Sigmoid colon (tissue), 7 donors: Measurements from ENCODE around the gene F10. TPM values are rescaled to one million over a fixed set of nuclear protein-coding genes. Genes with fewer than 3 reads are reported as not detected.

ENCODE experiments used
- DNase-seq: peaks from one replicate; pipeline ENCODE4 v3.0.0-alpha.2; 2019
- H3K27ac ChIP-seq, 4 donors: fragments of 200-600 bp; sonication (generic); one replicate each; pipeline ENCODE4 v1.5.1; 2016 to 2019; ENCODE audit warnings: mild to moderate bottlenecking in 1 of 4
- H3K27me3 ChIP-seq, 3 donors: fragments of 200-600 bp; sonication (generic); one replicate each; pipeline ENCODE4 v1.5.1; 2019; ENCODE audit warnings: mild to moderate bottlenecking in 1 of 3
- H3K36me3 ChIP-seq, 4 donors: fragments of 200-600 bp; sonication (generic); one replicate each; pipeline ENCODE4 v1.5.1; 2016 to 2019
- H3K4me1 ChIP-seq, 4 donors: fragments of 200-600 bp; sonication (generic); one replicate each; pipeline ENCODE4 v1.5.1; 2017 to 2019
- H3K4me3 ChIP-seq, 4 donors: fragments of 200-600 bp; sonication (generic); one replicate each; pipeline ENCODE4 v1.5.1; 2017 to 2019; ENCODE audit warnings: mild to moderate bottlenecking in 2 of 4, moderate library complexity in 1 of 4
- H3K9me3 ChIP-seq, 4 donors: fragments of 200-600 bp in 3 of 4; sonication (generic) in 3 of 4; one replicate each; pipeline versions ENCODE4 v1.5.1 to v1.6.1; 2013 to 2019
- CTCF ChIP-seq, 4 experiments: fragments of 450-650 bp in 3 of 4; fragments of 200-600 bp in 1 of 4; IDR thresholded peaks; one replicate each; pipeline ENCODE4 v1.5.1; 2016 to 2019; ENCODE audit warnings: antibody characterized with exemption in 4 of 4, mild to moderate bottlenecking in 3 of 4, moderate library complexity in 2 of 4
- EP300 ChIP-seq, 4 donors: sonication (generic); formaldehyde crosslinking; IDR thresholded peaks; one replicate each; pipeline ENCODE4 v1.6.1; 2017; ENCODE audit warnings: antibody characterized with exemption in 4 of 4
- POLR2A ChIP-seq, 2 donors: fragments of 450-650 bp; IDR thresholded peaks; one replicate each; pipeline ENCODE4 v1.6.1; 2016; ENCODE audit warnings: antibody characterized with exemption in 2 of 2, mild to moderate bottlenecking in 2 of 2, moderate library complexity in 2 of 2
- POLR2AphosphoS5 ChIP-seq, 4 donors: sonication (generic); formaldehyde crosslinking; IDR thresholded peaks; one replicate each; pipeline ENCODE4 v1.6.1; 2017; ENCODE audit warnings: antibody characterized with exemption in 4 of 4
- WGBS, 2 donors: extraction: QIAGEN DNeasy Blood & Tissue Kit; methylation state at CpG; one replicate each; pipeline ENCODE4 v1.1.7; 2013; 5-methylcytosine and 5-hydroxymethylcytosine counted together
- intact Hi-C: fragments of 100-400 bp; cut with DNase I; formaldehyde crosslinking; loops from one replicate; pipeline ENCODE4 v1.15.1; 2023
- polyA plus RNA-seq, 3 donors: library from polyadenylated mRNA; stranded (reverse); fragments of 200-250 nt; gene quantifications; one replicate each; pipeline ENCODE4 v1.2.3, GENCODE V29; 2013
- total RNA-seq, 4 donors: library from RNA; depleted of rRNA; stranded (reverse); fragments of >200 nt; gene quantifications; one replicate each; pipeline ENCODE4 v1.1.0, GENCODE V29; 2016
- donor health status: healthy with polysubstance abuse.
- donor health status: Bipolar disorder and iron deficiency.
- donor health status: healthy.

F10 gene
- total RNA-seq (1 to 10 TPM; 3.8 to 10.0 (median 6.8) TPM), polyA plus RNA-seq (1 to 10 TPM in 2 of 3 donors, not detected in 1; 2.4 to 3.0 TPM)

- H3K4me3 ChIP-seq: peak within 1 kb of the TSS in 3 of 4 donors; percentile 7 to 9 (median 7)
- DNase-seq: no peak
- H3K36me3 ChIP-seq: no peaks in the 10 kb centered on the region
- H3K27me3 ChIP-seq: no peaks in the 10 kb centered on the region
- intact Hi-C loops: no loop called here
- 9 to 49% methylated on average over 23 of the region's 23 CpGs for WGBS, 2 donors
- H3K27ac ChIP-seq: peak within 1 kb of the TSS in 3 of 4 donors; percentile 18 to 51 (median 46)
- TF ChIP-seq POLR2AphosphoS5 (IDR thresholded peaks at IDR 0.05): peak in 1 of 4 donors; percentile 44
- no peak for TF ChIP-seq CTCF (IDR thresholded peaks at IDR 0.05)
- H3K9me3 ChIP-seq: no peaks in the 10 kb centered on the region
- H3K4me1 ChIP-seq: no peaks in the 10 kb centered on the region
Observed at GRCh38 chr13:113122550-113123225, at the start of gene F10. Gene F10 (plus strand): TSS chr13:113122799. CDS start chr13:113122856, 57 bp downstream.

- no peaks in the 10 kb centered on the region for H3K27me3 ChIP-seq
- 92 to 94% methylated on average over 11 of the region's 11 CpGs for WGBS, 2 donors
- no peaks in the 10 kb centered on the region for H3K4me1 ChIP-seq
- intact Hi-C loops: no loop called here
- no peaks in the 10 kb centered on the region for H3K9me3 ChIP-seq
- no peaks in the 10 kb centered on the region for H3K36me3 ChIP-seq
- DNase-seq: no peak
- no peak overlapping the region for H3K27ac ChIP-seq
- TF ChIP-seq CTCF (IDR thresholded peaks at IDR 0.05): no peak
- TF ChIP-seq EP300 (IDR thresholded peaks at IDR 0.05): no peak
- no peak for TF ChIP-seq POLR2A (IDR thresholded peaks at IDR 0.05)
- no peak for TF ChIP-seq POLR2AphosphoS5 (IDR thresholded peaks at IDR 0.05)
- H3K4me3 ChIP-seq: no peak overlapping the region
Observed at GRCh38 chr13:113073942-113074341, 48.7 kb upstream of the F10 start.

GRCh38 chr13:113074401-113074800 is 48.2 kb upstream of the F10 start:
- H3K27ac ChIP-seq: no peak overlapping the region
- 90 to 96% methylated on average over 18 of the region's 18 CpGs for WGBS, 2 donors

GRCh38 chr13:113074876-113075275 is 47.7 kb upstream of the F10 start:
- Histone ChIP-seq H3K27me3 (no peaks in the 10 kb centered on the region), H3K4me3 (no peak overlapping the region), H3K36me3 (no peaks in the 10 kb centered on the region), H3K9me3 (no peaks in the 10 kb centered on the region), H3K4me1 (no peaks in the 10 kb centered on the region), H3K27ac (no peak overlapping the region)
- TF ChIP-seq POLR2AphosphoS5 (IDR thresholded peaks at IDR 0.05): no peak
- no peak for TF ChIP-seq POLR2A (IDR thresholded peaks at IDR 0.05)
- no peak for TF ChIP-seq EP300 (IDR thresholded peaks at IDR 0.05)
- TF ChIP-seq CTCF (IDR thresholded peaks at IDR 0.05): no peak
- no peak for DNase-seq
- intact Hi-C loops: no loop called here
- 95 to 96% methylated on average over 22 of the region's 22 CpGs for WGBS, 2 donors

More at GRCh38 chr13:113074401-113074800, 48.2 kb upstream of the F10 start:
- Histone ChIP-seq H3K9me3 (no peaks in the 10 kb centered on the region), H3K4me3 (no peak overlapping the region), H3K27me3 (no peaks in the 10 kb centered on the region), H3K4me1 (no peaks in the 10 kb centered on the region), H3K36me3 (no peaks in the 10 kb centered on the region)
- no peak for TF ChIP-seq POLR2AphosphoS5 (IDR thresholded peaks at IDR 0.05)
- TF ChIP-seq POLR2A (IDR thresholded peaks at IDR 0.05): no peak
- TF ChIP-seq CTCF (IDR thresholded peaks at IDR 0.05): no peak
- no peak for TF ChIP-seq EP300 (IDR thresholded peaks at IDR 0.05)
- no peak for DNase-seq
- intact Hi-C loops: no loop called here

- Histone ChIP-seq H3K4me3 (no peak overlapping the region), H3K27me3 (peaks cover 0 to 2% (median 0%) of the 10 kb centered on the region in 3 donors), H3K36me3 (no peaks in the 10 kb centered on the region), H3K27ac (no peak overlapping the region), H3K4me1 (no peaks in the 10 kb centered on the region), H3K9me3 (no peaks in the 10 kb centered on the region)
- TF ChIP-seq POLR2AphosphoS5 (IDR thresholded peaks at IDR 0.05): no peak
- TF ChIP-seq CTCF (IDR thresholded peaks at IDR 0.05): no peak
- TF ChIP-seq POLR2A (IDR thresholded peaks at IDR 0.05): no peak
- no peak for TF ChIP-seq EP300 (IDR thresholded peaks at IDR 0.05)
- no peak for DNase-seq
- intact Hi-C loops: no loop called here
- WGBS, 2 donors: 95 to 97% methylated on average over 17 of the region's 17 CpGs
Observed at GRCh38 chr13:113075711-113076110, 46.9 kb upstream of the F10 start.
